B cell (primary cell): Measurements from ENCODE around the gene CCR9. TPM values are rescaled to one million over a fixed set of nuclear protein-coding genes. Genes with fewer than 3 reads are reported as not detected.

Source experiments
- ATAC-seq: fragments of 200-7000 bp; cut with Tn5 transposase; one replicate; pipeline ENCODE4 v1.10.0; 2021; ENCODE audit warnings: low read depth, mild to moderate bottlenecking, moderate number of reproducible peaks, moderate library complexity
- CTCF ChIA-PET: fragments of 350-600 bp; sonication (Branson Sonifier 250); formaldehyde crosslinking; loops from one replicate; lab custom pipeline; 2021; ENCODE audit warnings: antibody characterized with exemption, inconsistent platforms; lab: Charles Lee
- POLR2A ChIA-PET: fragments of 350-600 bp; sonication (Branson Sonifier 250); formaldehyde crosslinking; loops from one replicate; lab custom pipeline; 2021; ENCODE audit warnings: antibody characterized with exemption; lab: Charles Lee
- DNase-seq: peaks from one replicate; pipeline ENCODE4 v3.0.0; 2013
- H2AFZ ChIP-seq: 2 replicates; pipeline ENCODE4 v1.6.1; 2012; ENCODE audit warnings: mild to moderate bottlenecking, low read depth, low read length; ENCODE audit not compliant: insufficient read depth, poor library complexity, severe bottlenecking
- H3K27ac ChIP-seq, 2 donors: 1 replicate in 1 of 2; 2 replicates in 1 of 2; pipeline ENCODE4 v1.5.1; 2012 to 2013; ENCODE audit warnings: low read length in 2 of 2, mild to moderate bottlenecking in 2 of 2, moderate library complexity in 1 of 2
- H3K27me3 ChIP-seq, 4 experiments: fragments of 200-600 bp in 1 of 4; sonication (generic) in 1 of 4; replicated peaks in 1 of 4; 1 replicate in 2 of 4; 2 replicates in 2 of 4; pipeline versions ENCODE4 v1.6.1 to v1.7.0; 2013 to 2016; ENCODE audit warnings: low read length in 3 of 4, mild to moderate bottlenecking in 2 of 4, mixed read lengths in 1 of 4, moderate library complexity in 1 of 4; ENCODE audit not compliant: insufficient read depth in 4 of 4, control insufficient read depth in 3 of 4; ENCODE audit errors: control extremely low read depth in 1 of 4
- H3K36me3 ChIP-seq, 2 experiments: replicated peaks in 1 of 2; 1 replicate in 1 of 2; 2 replicates in 1 of 2; pipeline versions ENCODE4 v1.6.1 to v1.7.1; 2013; ENCODE audit warnings: low read length in 1 of 2; ENCODE audit not compliant: insufficient read depth in 2 of 2, control insufficient read depth in 1 of 2; ENCODE audit errors: control extremely low read depth in 1 of 2, extremely low read depth in 1 of 2
- H3K4me1 ChIP-seq, 2 donors: fragments of 200-600 bp in 1 of 2; sonication (generic) in 1 of 2; 1 replicate in 1 of 2; 2 replicates in 1 of 2; pipeline versions ENCODE4 v1.5.1 to v1.6.1; 2013 to 2017; ENCODE audit warnings: low read length in 2 of 2; ENCODE audit not compliant: control insufficient read depth in 2 of 2, insufficient read depth in 2 of 2
- H3K4me2 ChIP-seq: replicated peaks from 2 replicates; pipeline ENCODE3; 2012; ENCODE audit warnings: mild to moderate bottlenecking, low read depth, low read length; ENCODE audit not compliant: poor library complexity, severe bottlenecking
- H3K4me3 ChIP-seq, 5 experiments: fragments of 200-600 bp in 1 of 5; sonication (generic) in 1 of 5; 1 replicate in 3 of 5; 2 replicates in 2 of 5; pipeline versions ENCODE4 v1.5.1 to v1.7.0; 2011 to 2016; ENCODE audit warnings: low read length in 4 of 5, mild to moderate bottlenecking in 4 of 5, low read depth in 2 of 5, control low read depth in 1 of 5, moderate library complexity in 1 of 5; ENCODE audit not compliant: insufficient read depth in 1 of 5; ENCODE audit errors: control extremely low read depth in 1 of 5, extremely low read depth in 1 of 5
- H3K79me2 ChIP-seq: fragments of 200-600 bp; sonication (generic); one replicate; pipeline ENCODE4 v1.6.0; 2016; ENCODE audit warnings: low read length; ENCODE audit not compliant: control insufficient read depth, insufficient read depth
- H3K9ac ChIP-seq: fragments of 200-600 bp; sonication (generic); 2 replicates; pipeline ENCODE4 v1.6.1; 2017; ENCODE audit warnings: mild to moderate bottlenecking, low read length, moderate library complexity
- H3K9me3 ChIP-seq, 3 donors: one replicate each; pipeline versions ENCODE4 v1.6.1 to v1.7.1; 2013; ENCODE audit warnings: low read length in 2 of 3; ENCODE audit not compliant: control insufficient read depth in 2 of 3, insufficient read depth in 1 of 3; ENCODE audit errors: control extremely low read depth in 1 of 3
- H4K20me1 ChIP-seq: 2 replicates; pipeline ENCODE4 v1.6.0; 2012; ENCODE audit warnings: mild to moderate bottlenecking, low read length; ENCODE audit not compliant: insufficient read depth, control insufficient read depth, poor library complexity, severe bottlenecking
- H3K27ac Mint-ChIP-seq: one replicate; pipeline ENCODE4 v1.8.0; 2021; ENCODE audit warnings: mixed read lengths
- H3K27me3 Mint-ChIP-seq: one replicate; pipeline ENCODE4 v1.8.0; 2021; ENCODE audit warnings: mixed read lengths
- H3K4me1 Mint-ChIP-seq: one replicate; pipeline ENCODE4 v1.8.0; 2021; ENCODE audit warnings: mixed read lengths
- H3K4me3 Mint-ChIP-seq: one replicate; pipeline ENCODE4 v1.8.0; 2021; ENCODE audit warnings: mixed read lengths
- H3K9me3 Mint-ChIP-seq: one replicate; pipeline ENCODE4 v1.8.0; 2022; ENCODE audit warnings: mixed read lengths; ENCODE audit not compliant: insufficient read depth
- CTCF ChIP-seq: fragments of 200-600 bp; IDR thresholded peaks from one replicate; pipeline ENCODE4 v1.8.0; 2022; ENCODE audit warnings: antibody characterized with exemption, mild to moderate bottlenecking
- EZH2 ChIP-seq: IDR thresholded peaks from 2 replicates; pipeline ENCODE4 v1.6.1; 2012; ENCODE audit warnings: borderline replicate concordance, low read depth, mild to moderate bottlenecking, moderate library complexity, low read length; ENCODE audit not compliant: insufficient read depth, poor library complexity, severe bottlenecking
- WGBS: methylation state at CpG from one replicate; pipeline ENCODE4 v1.1.5; 2013; ENCODE audit warnings: missing lambda C conversion rate; ENCODE audit not compliant: insufficient coverage; 5-methylcytosine and 5-hydroxymethylcytosine counted together
- intact Hi-C: fragments of 100-400 bp; cut with micrococcal nuclease; formaldehyde crosslinking; loops from one replicate; pipeline ENCODE4 v1.10.0; 2022
- polyA plus RNA-seq: library from polyadenylated mRNA; depleted of rRNA; stranded (reverse); fragments of >200 nt; gene quantifications from 2 replicates; pipeline ENCODE4 v1.2.3, GENCODE V29; 2012
- total RNA-seq, 2 donors: library from RNA; stranded (reverse); fragments of 120-200 nt in 1 of 2; gene quantifications; 1 replicate in 1 of 2; 2 replicates in 1 of 2; pipeline versions ENCODE4 v1.2.3 to v1.2.4, GENCODE V29; 2013 to 2022

The CCR9 gene
- total and polyA plus RNA-seq, 2 donors (not counting 1 experiment from before 2014, with no cell fraction given), result 0.76 to 1.1 TPM

GRCh38 chr3:45943207-45943846 is 57.0 kb downstream of the CCR9 start, which contains the start of gene CXCR6:
Gene CXCR6 (plus strand): TSS chr3:45943464. CDS start chr3:45946482, 3,018 bp downstream.
- no peaks in the 10 kb centered on the region for H3K9me3 ChIP-seq
- H3K4me1 ChIP-seq, result peaks cover 0 to 5% of the 10 kb centered on the region in 2 donors
- intact Hi-C loops, result no loop called here
- no peak for TF ChIP-seq EZH2
- no peak for TF ChIP-seq CTCF
- H3K4me2 ChIP-seq, result no peak within 1 kb of the TSS
- H3K9ac ChIP-seq, result no peak within 1 kb of the TSS
- Mint-ChIP-seq H3K27me3 (no peaks in the 10 kb centered on the region), H3K27ac (no peak within 1 kb of the TSS), H3K9me3 (no peaks in the 10 kb centered on the region), H3K4me1 (no peaks in the 10 kb centered on the region), H3K4me3 (no peak within 1 kb of the TSS)
- no peaks in the 10 kb centered on the region for H3K27me3 ChIP-seq
- peaks cover 2 to 33% of the 10 kb centered on the region in 2 experiments for H3K36me3 ChIP-seq
- WGBS, result 97% methylated on average over 5 of the region's 8 CpGs
- POLR2A ChIA-PET, result interaction anchor here (0.7 kb wide), 1 partner anchor 183 kb away, joined by 3 read pairs; no protein-coding TSS in a partner anchor
- no peak for DNase-seq
- H3K4me3 ChIP-seq, result no peak within 1 kb of the TSS
- no peaks in the 10 kb centered on the region for H4K20me1 ChIP-seq
- ATAC-seq, result no peak
- H3K27ac ChIP-seq, result no peak within 1 kb of the TSS
- no peaks in the 10 kb centered on the region for H3K79me2 ChIP-seq
- H2AFZ ChIP-seq, result no peak within 1 kb of the TSS
- CTCF ChIA-PET, result interaction anchor here (1.0 to 4.4 kb wide), 4 partner anchors 133 to 435 kb away, joined by 5 to 30 read pairs (median 9); no protein-coding TSS in a partner anchor
